ENCODE data around the gene GNAT2.
A peak's percentile ranks its signal among the peaks of the same experiment; 100 is the strongest.

The GNAT2 gene

GRCh38 chr1:109625601-109626560 lies 6.5 kb upstream of the GNAT2 start:
- DNase-seq: peak in 1 of 2 experiments; percentile 23

- DNase-seq: no peak
These were observed 5.8 kb upstream of the GNAT2 start for GRCh38 chr1:109625176-109625575.

- no peak for DNase-seq
These were observed 5.0 kb upstream of the GNAT2 start for GRCh38 chr1:109624201-109625010.

GRCh38 chr1:109623601-109624161 lies 4.3 kb upstream of the GNAT2 start:
- DNase-seq: no peak

- DNase-seq: no peak
These were observed 3.5 kb upstream of the GNAT2 start for GRCh38 chr1:109622895-109623294.

- no peak for DNase-seq
These were observed 2.9 kb upstream of the GNAT2 start for GRCh38 chr1:109622137-109622892.

GRCh38 chr1:109621379-109622136 lies 2.1 kb upstream of the GNAT2 start:
- no peak for DNase-seq

- DNase-seq: peak; percentile 92 to 93
These were observed 1.4 kb upstream of the GNAT2 start for GRCh38 chr1:109620841-109621286.

- peak in 1 of 2 experiments; percentile 55 for DNase-seq
These were observed 980 bp upstream of the GNAT2 start for GRCh38 chr1:109620401-109620791.

- peak; percentile 14 to 25 for DNase-seq
These were observed 498 bp downstream of the GNAT2 start for GRCh38 chr1:109618661-109619575.

- DNase-seq: no peak
These were observed 2.1 kb downstream of the GNAT2 start for GRCh38 chr1:109617291-109617801.

GRCh38 chr1:109616391-109616790 lies 3.0 kb downstream of the GNAT2 start:
- no peak for DNase-seq

GRCh38 chr1:109615879-109616278 lies 3.5 kb downstream of the GNAT2 start:
- no peak for DNase-seq

- DNase-seq: no peak
These were observed 5.9 kb downstream of the GNAT2 start for GRCh38 chr1:109613361-109614147.

- DNase-seq: no peak
These were observed 8.0 kb downstream of the GNAT2 start for GRCh38 chr1:109611308-109611990.

- no peak for DNase-seq
These were observed 8.7 kb downstream of the GNAT2 start for GRCh38 chr1:109610609-109611307.

- DNase-seq: no peak
These were observed 9.5 kb downstream of the GNAT2 start for GRCh38 chr1:109609881-109610280.

GRCh38 chr1:109605381-109605780 lies 14.0 kb downstream of the GNAT2 start:
- DNase-seq: no peak

Measured in NCI-H524 (cell line).